B cell (primary cell): Measurements from ENCODE around the gene RPS29. TPM values are rescaled to one million over a fixed set of nuclear protein-coding genes. Genes with fewer than 3 reads are reported as not detected.

Experiments
- ATAC-seq: fragments of 200-7000 bp; cut with Tn5 transposase; one replicate; pipeline ENCODE4 v1.10.0; 2021; ENCODE audit warnings: low read depth, mild to moderate bottlenecking, moderate number of reproducible peaks, moderate library complexity
- CTCF ChIA-PET: fragments of 350-600 bp; sonication (Branson Sonifier 250); formaldehyde crosslinking; loops from one replicate; lab custom pipeline; 2021; ENCODE audit warnings: antibody characterized with exemption, inconsistent platforms; lab: Charles Lee
- POLR2A ChIA-PET: fragments of 350-600 bp; sonication (Branson Sonifier 250); formaldehyde crosslinking; loops from one replicate; lab custom pipeline; 2021; ENCODE audit warnings: antibody characterized with exemption; lab: Charles Lee
- DNase-seq: peaks from one replicate; pipeline ENCODE4 v3.0.0; 2013
- H2AFZ ChIP-seq: 2 replicates; pipeline ENCODE4 v1.6.1; 2012; ENCODE audit warnings: mild to moderate bottlenecking, low read depth, low read length; ENCODE audit not compliant: insufficient read depth, poor library complexity, severe bottlenecking
- H3K27ac ChIP-seq, 2 donors: 1 replicate in 1 of 2; 2 replicates in 1 of 2; pipeline ENCODE4 v1.5.1; 2012 to 2013; ENCODE audit warnings: low read length in 2 of 2, mild to moderate bottlenecking in 2 of 2, moderate library complexity in 1 of 2
- H3K27me3 ChIP-seq, 4 experiments: fragments of 200-600 bp in 1 of 4; sonication (generic) in 1 of 4; replicated peaks in 1 of 4; 1 replicate in 2 of 4; 2 replicates in 2 of 4; pipeline versions ENCODE4 v1.6.1 to v1.7.0; 2013 to 2016; ENCODE audit warnings: low read length in 3 of 4, mild to moderate bottlenecking in 2 of 4, mixed read lengths in 1 of 4, moderate library complexity in 1 of 4; ENCODE audit not compliant: insufficient read depth in 4 of 4, control insufficient read depth in 3 of 4; ENCODE audit errors: control extremely low read depth in 1 of 4
- H3K36me3 ChIP-seq, 2 experiments: replicated peaks in 1 of 2; 1 replicate in 1 of 2; 2 replicates in 1 of 2; pipeline versions ENCODE4 v1.6.1 to v1.7.1; 2013; ENCODE audit warnings: low read length in 1 of 2; ENCODE audit not compliant: insufficient read depth in 2 of 2, control insufficient read depth in 1 of 2; ENCODE audit errors: control extremely low read depth in 1 of 2, extremely low read depth in 1 of 2
- H3K4me1 ChIP-seq, 2 donors: fragments of 200-600 bp in 1 of 2; sonication (generic) in 1 of 2; 1 replicate in 1 of 2; 2 replicates in 1 of 2; pipeline versions ENCODE4 v1.5.1 to v1.6.1; 2013 to 2017; ENCODE audit warnings: low read length in 2 of 2; ENCODE audit not compliant: control insufficient read depth in 2 of 2, insufficient read depth in 2 of 2
- H3K4me2 ChIP-seq: replicated peaks from 2 replicates; pipeline ENCODE3; 2012; ENCODE audit warnings: mild to moderate bottlenecking, low read depth, low read length; ENCODE audit not compliant: poor library complexity, severe bottlenecking
- H3K4me3 ChIP-seq, 5 experiments: fragments of 200-600 bp in 1 of 5; sonication (generic) in 1 of 5; 1 replicate in 3 of 5; 2 replicates in 2 of 5; pipeline versions ENCODE4 v1.5.1 to v1.7.0; 2011 to 2016; ENCODE audit warnings: low read length in 4 of 5, mild to moderate bottlenecking in 4 of 5, low read depth in 2 of 5, control low read depth in 1 of 5, moderate library complexity in 1 of 5; ENCODE audit not compliant: insufficient read depth in 1 of 5; ENCODE audit errors: control extremely low read depth in 1 of 5, extremely low read depth in 1 of 5
- H3K79me2 ChIP-seq: fragments of 200-600 bp; sonication (generic); one replicate; pipeline ENCODE4 v1.6.0; 2016; ENCODE audit warnings: low read length; ENCODE audit not compliant: control insufficient read depth, insufficient read depth
- H3K9ac ChIP-seq: fragments of 200-600 bp; sonication (generic); 2 replicates; pipeline ENCODE4 v1.6.1; 2017; ENCODE audit warnings: mild to moderate bottlenecking, low read length, moderate library complexity
- H3K9me3 ChIP-seq, 3 donors: one replicate each; pipeline versions ENCODE4 v1.6.1 to v1.7.1; 2013; ENCODE audit warnings: low read length in 2 of 3; ENCODE audit not compliant: control insufficient read depth in 2 of 3, insufficient read depth in 1 of 3; ENCODE audit errors: control extremely low read depth in 1 of 3
- H4K20me1 ChIP-seq: 2 replicates; pipeline ENCODE4 v1.6.0; 2012; ENCODE audit warnings: mild to moderate bottlenecking, low read length; ENCODE audit not compliant: insufficient read depth, control insufficient read depth, poor library complexity, severe bottlenecking
- H3K27ac Mint-ChIP-seq: one replicate; pipeline ENCODE4 v1.8.0; 2021; ENCODE audit warnings: mixed read lengths
- H3K27me3 Mint-ChIP-seq: one replicate; pipeline ENCODE4 v1.8.0; 2021; ENCODE audit warnings: mixed read lengths
- H3K4me1 Mint-ChIP-seq: one replicate; pipeline ENCODE4 v1.8.0; 2021; ENCODE audit warnings: mixed read lengths
- H3K4me3 Mint-ChIP-seq: one replicate; pipeline ENCODE4 v1.8.0; 2021; ENCODE audit warnings: mixed read lengths
- H3K9me3 Mint-ChIP-seq: one replicate; pipeline ENCODE4 v1.8.0; 2022; ENCODE audit warnings: mixed read lengths; ENCODE audit not compliant: insufficient read depth
- EZH2 ChIP-seq: IDR thresholded peaks from 2 replicates; pipeline ENCODE4 v1.6.1; 2012; ENCODE audit warnings: borderline replicate concordance, low read depth, mild to moderate bottlenecking, moderate library complexity, low read length; ENCODE audit not compliant: insufficient read depth, poor library complexity, severe bottlenecking
- WGBS: methylation state at CpG from one replicate; pipeline ENCODE4 v1.1.5; 2013; ENCODE audit warnings: missing lambda C conversion rate; ENCODE audit not compliant: insufficient coverage; 5-methylcytosine and 5-hydroxymethylcytosine counted together
- intact Hi-C: fragments of 100-400 bp; cut with micrococcal nuclease; formaldehyde crosslinking; loops from one replicate; pipeline ENCODE4 v1.10.0; 2022
- polyA plus RNA-seq: library from polyadenylated mRNA; depleted of rRNA; stranded (reverse); fragments of >200 nt; gene quantifications from 2 replicates; pipeline ENCODE4 v1.2.3, GENCODE V29; 2012
- total RNA-seq, 2 donors: library from RNA; stranded (reverse); fragments of 120-200 nt in 1 of 2; gene quantifications; 1 replicate in 1 of 2; 2 replicates in 1 of 2; pipeline versions ENCODE4 v1.2.3 to v1.2.4, GENCODE V29; 2013 to 2022
- TF ChIP-seq, protein P1 (sequence below): fragments of 200-600 bp; IDR thresholded peaks from one replicate; pipeline ENCODE4 v1.8.0; 2022; ENCODE audit warnings: antibody characterized with exemption, mild to moderate bottlenecking

RPS29 gene
- total and polyA plus RNA-seq, 2 donors (not counting 1 experiment from before 2014, with no cell fraction given): 2,873 to 29,966 TPM

DNA sequence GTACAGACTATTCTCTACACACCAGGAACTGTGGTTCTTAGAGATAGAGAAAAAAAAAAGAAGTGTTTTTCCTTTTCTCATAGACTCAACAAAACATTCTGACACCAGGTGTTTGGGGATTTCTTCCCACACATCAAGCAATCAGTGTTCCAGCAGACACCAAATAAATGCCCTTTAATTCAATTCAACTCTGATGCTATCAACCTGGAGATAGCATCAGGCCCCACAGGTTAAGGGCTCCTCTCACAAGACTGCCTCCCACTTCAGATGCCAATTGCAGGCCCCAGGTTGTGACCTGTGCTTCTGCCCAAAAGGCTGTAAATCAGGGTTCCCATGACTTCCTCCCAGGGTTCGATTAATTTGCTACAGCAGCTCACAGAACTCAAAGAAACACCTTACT lies 36.7 kb downstream of the RPS29 start:
- Histone ChIP-seq H3K9ac (no peak overlapping the region), H3K27me3 (peaks cover 0 to 6% (median 0%) of the 10 kb centered on the region in 4 experiments), H3K4me2 (no peak overlapping the region), H2AFZ (no peak overlapping the region), H3K9me3 (no peaks in the 10 kb centered on the region), H3K36me3 (no peaks in the 10 kb centered on the region), H3K4me1 (no peaks in the 10 kb centered on the region), H3K27ac (no peak overlapping the region), H3K4me3 (no peak overlapping the region), H4K20me1 (no peaks in the 10 kb centered on the region), H3K79me2 (no peaks in the 10 kb centered on the region)
- Mint-ChIP-seq H3K27ac (no peak overlapping the region), H3K4me3 (no peak overlapping the region), H3K27me3 (no peaks in the 10 kb centered on the region), H3K4me1 (no peaks in the 10 kb centered on the region), H3K9me3 (no peaks in the 10 kb centered on the region)
- ChIA-PET CTCF (no interaction called here), POLR2A (interaction anchor here (0.6 kb wide), 1 partner anchor 587 kb away, joined by 3 read pairs; no protein-coding TSS in a partner anchor)
- TF ChIP-seq, protein P1, sequence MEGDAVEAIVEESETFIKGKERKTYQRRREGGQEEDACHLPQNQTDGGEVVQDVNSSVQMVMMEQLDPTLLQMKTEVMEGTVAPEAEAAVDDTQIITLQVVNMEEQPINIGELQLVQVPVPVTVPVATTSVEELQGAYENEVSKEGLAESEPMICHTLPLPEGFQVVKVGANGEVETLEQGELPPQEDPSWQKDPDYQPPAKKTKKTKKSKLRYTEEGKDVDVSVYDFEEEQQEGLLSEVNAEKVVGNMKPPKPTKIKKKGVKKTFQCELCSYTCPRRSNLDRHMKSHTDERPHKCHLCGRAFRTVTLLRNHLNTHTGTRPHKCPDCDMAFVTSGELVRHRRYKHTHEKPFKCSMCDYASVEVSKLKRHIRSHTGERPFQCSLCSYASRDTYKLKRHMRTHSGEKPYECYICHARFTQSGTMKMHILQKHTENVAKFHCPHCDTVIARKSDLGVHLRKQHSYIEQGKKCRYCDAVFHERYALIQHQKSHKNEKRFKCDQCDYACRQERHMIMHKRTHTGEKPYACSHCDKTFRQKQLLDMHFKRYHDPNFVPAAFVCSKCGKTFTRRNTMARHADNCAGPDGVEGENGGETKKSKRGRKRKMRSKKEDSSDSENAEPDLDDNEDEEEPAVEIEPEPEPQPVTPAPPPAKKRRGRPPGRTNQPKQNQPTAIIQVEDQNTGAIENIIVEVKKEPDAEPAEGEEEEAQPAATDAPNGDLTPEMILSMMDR: no peak
- TF ChIP-seq EZH2: no peak
- ATAC-seq (no peak), DNase-seq (no peak)
- intact Hi-C loops: no loop called here
- no CpG with 5 or more reads among the region's 1 CpG for WGBS

DNA sequence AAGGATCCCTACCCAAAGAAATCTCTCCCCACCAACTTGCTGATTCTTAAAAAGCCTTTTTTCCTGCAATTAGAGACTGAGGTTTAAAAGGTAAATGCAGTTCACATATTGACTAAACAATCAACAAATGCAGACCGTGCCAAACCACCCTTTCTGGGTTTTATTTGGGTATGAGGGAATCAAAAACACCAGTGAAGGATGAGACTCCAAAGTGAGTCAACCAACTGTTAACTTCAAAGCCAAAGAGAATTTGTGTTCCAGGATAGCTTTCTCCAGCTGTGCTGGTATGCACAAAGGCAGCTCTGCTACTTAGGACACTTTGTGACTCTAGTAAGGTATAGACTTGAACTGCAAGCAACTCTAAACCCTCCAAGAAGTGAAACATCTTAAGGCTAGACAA lies 39.4 kb downstream of the RPS29 start:
- peaks cover 0 to 3% (median 0%) of the 10 kb centered on the region in 3 donors for H3K9me3 ChIP-seq
- no peaks in the 10 kb centered on the region for H3K36me3 ChIP-seq
- WGBS: no CpG with 5 or more reads among the region's 1 CpG
- H2AFZ ChIP-seq: no peak overlapping the region
- H3K79me2 ChIP-seq: no peaks in the 10 kb centered on the region
- no peaks in the 10 kb centered on the region for H4K20me1 ChIP-seq
- TF ChIP-seq EZH2: no peak
- TF ChIP-seq, protein P1: no peak
- H3K4me3 ChIP-seq: no peak overlapping the region
- DNase-seq (no peak), ATAC-seq (no peak)
- no peak overlapping the region for H3K9ac ChIP-seq
- Mint-ChIP-seq H3K4me1 (no peaks in the 10 kb centered on the region), H3K27ac (no peak overlapping the region), H3K4me3 (no peak overlapping the region), H3K9me3 (no peaks in the 10 kb centered on the region), H3K27me3 (peaks cover 5% of the 10 kb centered on the region)
- no peaks in the 10 kb centered on the region for H3K4me1 ChIP-seq
- H3K27me3 ChIP-seq: peaks cover 0 to 6% (median 0%) of the 10 kb centered on the region in 4 experiments
- H3K27ac ChIP-seq: no peak overlapping the region
- CTCF ChIA-PET: no interaction called here
- intact Hi-C loops: no loop called here
- no peak overlapping the region for H3K4me2 ChIP-seq
- POLR2A ChIA-PET: no interaction called here
